H1 (cell line): ENCODE measurements around the gene APEX2. TPM values are rescaled to one million over a fixed set of nuclear protein-coding genes. Genes with fewer than 3 reads are reported as not detected.

Source experiments
- CTCF ChIA-PET: fragments of 300-600 bp; sonication (Branson Sonifier 250); formaldehyde crosslinking; loops from one replicate; lab custom pipeline; 2021; ENCODE audit not compliant: partially characterized antibody; lab: Charles Lee
- POLR2A ChIA-PET: fragments of 300-600 bp; sonication (Branson Sonifier 250); formaldehyde crosslinking; loops from one replicate; lab custom pipeline; 2021; ENCODE audit warnings: inconsistent platforms; ENCODE audit not compliant: partially characterized antibody; lab: Charles Lee
- DNase-seq, 2 experiments: peaks; one replicate each; pipeline versions ENCODE4 v3.0.0 to v3.0.0-alpha.2; 2010 to 2022; ENCODE audit warnings: low spot score in 2 of 2, low read depth in 1 of 2, mixed read lengths in 1 of 2
- FAIRE-seq: peaks from 2 replicates; lab custom pipeline; 2011; peaks lifted over from hg19 to GRCh38; lab: Jason Lieb, UNC
- H2AFZ ChIP-seq: 2 replicates; pipeline ENCODE4 v1.8.1; 2012; ENCODE audit warnings: low read length, inconsistent platforms
- H2AK5ac ChIP-seq: 2 replicates; pipeline ENCODE4 v1.6.1; 2013; ENCODE audit warnings: low read depth, low read length
- H2BK120ac ChIP-seq: replicated peaks from 2 replicates; pipeline ENCODE3; 2013; ENCODE audit warnings: low read depth, low read length, inconsistent platforms
- H2BK12ac ChIP-seq: 2 replicates; pipeline ENCODE4 v1.6.1; 2013; ENCODE audit warnings: low read depth, low read length
- H2BK15ac ChIP-seq: 2 replicates; pipeline ENCODE4 v1.6.1; 2013; ENCODE audit warnings: low read length
- H2BK20ac ChIP-seq: 2 replicates; pipeline ENCODE4 v1.6.1; 2013; ENCODE audit warnings: low read length
- H2BK5ac ChIP-seq: 2 replicates; pipeline ENCODE4 v1.6.1; 2013; ENCODE audit warnings: low read depth, low read length
- H3K14ac ChIP-seq: 2 replicates; pipeline ENCODE4 v1.6.1; 2013; ENCODE audit warnings: inconsistent platforms; ENCODE audit not compliant: insufficient read length
- H3K18ac ChIP-seq: 2 replicates; pipeline ENCODE4 v1.6.1; 2013; ENCODE audit warnings: low read length; ENCODE audit errors: extremely low read depth
- H3K23ac ChIP-seq: 2 replicates; pipeline ENCODE4 v1.6.1; 2013; ENCODE audit warnings: inconsistent platforms; ENCODE audit not compliant: insufficient read length
- H3K23me2 ChIP-seq: 2 replicates; pipeline ENCODE4 v1.6.1; 2013; ENCODE audit warnings: low read depth, low read length
- H3K27ac ChIP-seq: 2 replicates; pipeline ENCODE4 v1.6.1; 2011; ENCODE audit warnings: low read depth, low read length, inconsistent platforms
- H3K27me3 ChIP-seq, 4 experiments: replicated peaks in 1 of 4; 1 replicate in 1 of 4; 2 replicates in 3 of 4; pipeline versions ENCODE4 v1.6.1 to v1.8.1; 2011 to 2013; ENCODE audit warnings: low read length in 3 of 4, mild to moderate bottlenecking in 3 of 4, inconsistent platforms in 2 of 4, mixed read lengths in 2 of 4, moderate library complexity in 1 of 4; ENCODE audit not compliant: control insufficient read depth in 3 of 4, insufficient read depth in 3 of 4; ENCODE audit errors: extremely low read depth in 1 of 4
- H3K36me3 ChIP-seq, 4 experiments: 2 replicates each; pipeline versions ENCODE4 v1.6.1 to v1.8.1; 2011 to 2013; ENCODE audit warnings: mild to moderate bottlenecking in 4 of 4, low read length in 3 of 4, moderate library complexity in 2 of 4, control low read depth in 1 of 4, inconsistent platforms in 1 of 4; ENCODE audit not compliant: insufficient read depth in 4 of 4, control insufficient read depth in 2 of 4
- H3K4ac ChIP-seq: replicated peaks from 2 replicates; pipeline ENCODE3; 2013; ENCODE audit warnings: low read length, low read depth, mixed read lengths, inconsistent platforms; ENCODE audit not compliant: insufficient read length
- H3K4me1 ChIP-seq, 4 experiments: replicated peaks in 1 of 4; 1 replicate in 1 of 4; 2 replicates in 3 of 4; pipeline versions ENCODE4 v1.6.1 to v1.8.1; 2011 to 2013; ENCODE audit warnings: low read length in 3 of 4, inconsistent platforms in 2 of 4, mixed read lengths in 1 of 4; ENCODE audit not compliant: insufficient read depth in 4 of 4, control insufficient read depth in 3 of 4
- H3K4me2 ChIP-seq, 2 experiments: 2 replicates each; pipeline versions ENCODE4 v1.6.1 to v1.8.1; 2011 to 2013; ENCODE audit warnings: low read depth in 2 of 2, low read length in 2 of 2, control low read depth in 1 of 2, inconsistent platforms in 1 of 2, mild to moderate bottlenecking in 1 of 2; ENCODE audit not compliant: insufficient read depth in 1 of 2
- H3K4me3 ChIP-seq, 4 experiments: fragments of 200-600, 300-600 bp in 1 of 4; sonication (generic), shearing (Covaris generic), sonication (Bioruptor Twin) in 1 of 4; 2 replicates each; pipeline versions ENCODE4 v1.5.1 to v1.8.1; 2011 to 2016; ENCODE audit warnings: low read length in 4 of 4, low read depth in 3 of 4, control low read depth in 2 of 4, inconsistent platforms in 2 of 4, mild to moderate bottlenecking in 2 of 4, mixed read lengths in 1 of 4, moderate library complexity in 1 of 4; ENCODE audit not compliant: insufficient read depth in 2 of 4; ENCODE audit errors: extremely low read depth in 1 of 4
- H3K56ac ChIP-seq: replicated peaks from 2 replicates; pipeline ENCODE3; 2013; ENCODE audit warnings: low read depth, mild to moderate bottlenecking, mixed read lengths, low read length, inconsistent platforms; ENCODE audit not compliant: insufficient read length
- H3K79me1 ChIP-seq: 2 replicates; pipeline ENCODE4 v1.6.1; 2013; ENCODE audit warnings: low read depth, low read length, control low read depth
- H3K79me2 ChIP-seq, 2 experiments: 2 replicates each; pipeline versions ENCODE4 v1.6.1 to v1.8.1; 2012 to 2013; ENCODE audit warnings: low read length in 2 of 2, mild to moderate bottlenecking in 2 of 2, inconsistent platforms in 1 of 2; ENCODE audit not compliant: insufficient read depth in 2 of 2, control insufficient read depth in 1 of 2
- H3K9ac ChIP-seq, 4 experiments: replicated peaks in 1 of 4; 1 replicate in 1 of 4; 2 replicates in 3 of 4; pipeline versions ENCODE4 v1.6.1 to v1.8.1; 2011 to 2013; ENCODE audit warnings: low read depth in 3 of 4, low read length in 3 of 4, control low read depth in 2 of 4, mild to moderate bottlenecking in 2 of 4, moderate library complexity in 2 of 4, inconsistent platforms in 1 of 4; ENCODE audit errors: extremely low read depth in 1 of 4
- H3K9me3 ChIP-seq, 2 experiments: 2 replicates each; pipeline versions ENCODE4 v1.6.1 to v1.8.1; 2012 to 2013; ENCODE audit warnings: mild to moderate bottlenecking in 2 of 2, moderate library complexity in 2 of 2, control low read depth in 1 of 2, inconsistent platforms in 1 of 2, low read depth in 1 of 2, low read length in 1 of 2, mixed read lengths in 1 of 2; ENCODE audit not compliant: insufficient read depth in 2 of 2
- H4K20me1 ChIP-seq, 2 experiments: replicated peaks in 1 of 2; 2 replicates each; pipeline versions ENCODE3 to v1.8.1; 2011 to 2013; ENCODE audit warnings: inconsistent platforms in 2 of 2, low read length in 2 of 2, mild to moderate bottlenecking in 1 of 2; ENCODE audit not compliant: insufficient read depth in 2 of 2, control insufficient read depth in 1 of 2
- H4K5ac ChIP-seq: 2 replicates; pipeline ENCODE4 v1.6.1; 2013; ENCODE audit warnings: low read length, low read depth, mixed read lengths, inconsistent platforms; ENCODE audit not compliant: insufficient read length
- H4K8ac ChIP-seq: 2 replicates; pipeline ENCODE4 v1.8.0; 2013; ENCODE audit warnings: mild to moderate bottlenecking, moderate library complexity, low read length, inconsistent platforms; ENCODE audit not compliant: insufficient read depth; ENCODE audit errors: extremely low read depth
- H4K91ac ChIP-seq: replicated peaks from 2 replicates; pipeline ENCODE3; 2013; ENCODE audit warnings: low read length, mixed read lengths, inconsistent platforms; ENCODE audit not compliant: insufficient read length
- BRCA1 ChIP-seq: IDR thresholded peaks from 2 replicates; pipeline ENCODE4 v1.6.1; 2012; ENCODE audit warnings: low read depth, low read length, improper control_type of control experiment
- CREB1 ChIP-seq: IDR thresholded peaks from 2 replicates; pipeline ENCODE4 v1.6.1; 2012; ENCODE audit warnings: inconsistent platforms
- KDM1A ChIP-seq: fragments of 200-600, 300-600 bp; sonication (generic); IDR thresholded peaks from 2 replicates; pipeline ENCODE4 v1.7.1; 2016; ENCODE audit warnings: mild to moderate bottlenecking, low read length, borderline replicate concordance
- MAX ChIP-seq: IDR thresholded peaks from 2 replicates; pipeline ENCODE4 v1.6.1; 2012; ENCODE audit warnings: inconsistent platforms
- RXRA ChIP-seq: IDR thresholded peaks from 2 replicates; pipeline ENCODE4 v1.6.1; 2011; ENCODE audit warnings: low read depth, mild to moderate bottlenecking, low read length, moderate library complexity; ENCODE audit not compliant: insufficient read depth
- SIN3A ChIP-seq, 2 experiments: IDR thresholded peaks in 1 of 2; conservative IDR thresholded peaks in 1 of 2; 2 replicates each; pipeline ENCODE4 v1.6.1; 2011 to 2012; ENCODE audit warnings: low read length in 2 of 2, improper control_type of control experiment in 1 of 2, low read depth in 1 of 2, mild to moderate bottlenecking in 1 of 2
- SP2 ChIP-seq: IDR thresholded peaks from 2 replicates; pipeline ENCODE4 v1.6.1; 2012; ENCODE audit warnings: mild to moderate bottlenecking, low read length, inconsistent platforms
- SRF ChIP-seq: IDR thresholded peaks from 2 replicates; pipeline ENCODE4 v1.6.1; 2011; ENCODE audit warnings: mild to moderate bottlenecking, low read depth, low read length, moderate library complexity
- TAF1 ChIP-seq: IDR thresholded peaks from 2 replicates; pipeline ENCODE4 v1.6.1; 2011; ENCODE audit warnings: mild to moderate bottlenecking, low read depth, low read length
- TAF7 ChIP-seq: optimal IDR thresholded peaks from 2 replicates; pipeline ENCODE3; 2011; ENCODE audit warnings: low read depth, mild to moderate bottlenecking, inconsistent platforms, low read length, moderate library complexity, borderline replicate concordance
- YY1 ChIP-seq: IDR thresholded peaks from 2 replicates; pipeline ENCODE4 v1.6.1; 2011; ENCODE audit warnings: low read depth, mild to moderate bottlenecking, low read length
- WGBS, 2 experiments: shearing (Covaris generic) in 1 of 2; methylation state at CpG; one replicate each; pipeline versions ENCODE4 v1.1.6 to v1.1.7; 2013 to 2015; ENCODE audit warnings: low lambda C conversion rate in 2 of 2, mixed read lengths in 2 of 2, inconsistent platforms in 1 of 2, low coverage in 1 of 2, missing lambda C conversion rate in 1 of 2; ENCODE audit not compliant: insufficient replicate concordance in 2 of 2, insufficient coverage in 1 of 2, insufficient read length in 1 of 2; ENCODE audit errors: extremely low coverage in 1 of 2, missing lambda C conversion rate in 1 of 2; 5-methylcytosine and 5-hydroxymethylcytosine counted together
- polyA plus RNA-seq, 7 experiments: library from polyadenylated mRNA; depleted of rRNA in 3 of 7; stranded (reverse) in 5 of 7; unstranded in 2 of 7; fragments of >200 nt in 5 of 7; fragments of 200-250 nt in 2 of 7; gene quantifications; 1 replicate in 5 of 7; 2 replicates in 1 of 7; 4 replicates in 1 of 7; pipeline versions ENCODE4 v1.2.1 to v1.2.3, GENCODE V29; 2011 to 2013; ENCODE audit warnings: missing spikeins in 2 of 7, mixed read lengths in 2 of 7
- total RNA-seq: library from RNA; stranded (reverse); fragmentation: NEBNext Ultra II Directional; extraction: Animal tissue kit (Norgen Biotek cat#: 25700); gene quantifications from 2 replicates; pipeline ENCODE4 v1.2.1, GENCODE V29; 2021

The APEX2 gene
- total and polyA plus RNA-seq, 2 of the 8 experiments (the other 6 are each of a cell fraction or from before 2014, with no cell fraction given) = 18.9 to 36.4 TPM

DNA sequence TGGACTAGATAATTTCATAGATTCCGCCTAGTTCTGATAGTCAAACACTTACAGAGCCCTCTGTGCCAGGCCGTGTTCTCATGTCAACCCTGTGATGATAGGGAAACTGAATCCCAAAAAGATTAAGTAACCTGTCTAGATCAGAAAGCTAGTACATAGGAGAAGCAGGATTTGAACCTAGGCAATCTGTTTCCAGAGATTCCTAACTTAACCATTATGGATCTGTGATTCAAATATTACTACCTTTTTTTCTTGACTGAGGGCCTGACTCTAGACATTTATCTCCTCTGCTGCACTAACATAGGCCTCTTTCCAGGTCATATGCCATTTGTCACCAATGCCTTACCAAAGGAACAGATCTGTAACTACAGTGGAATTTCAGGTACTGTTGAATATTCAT is 29.1 kb downstream of the APEX2 start:
- H2BK5ac ChIP-seq = no peak overlapping the region
- H3K27me3 ChIP-seq = no peaks in the 10 kb centered on the region
- H3K79me2 ChIP-seq = no peaks in the 10 kb centered on the region
- H3K36me3 ChIP-seq = no peaks in the 10 kb centered on the region
- H3K23me2 ChIP-seq = no peaks in the 10 kb centered on the region
- ChIA-PET POLR2A (interaction anchor here (1.0 kb wide), 1 partner anchor 219 kb away, joined by 3 read pairs; no protein-coding TSS in a partner anchor), CTCF (no interaction called here)
- H4K20me1 ChIP-seq = no peaks in the 10 kb centered on the region
- no peak overlapping the region for H2BK20ac ChIP-seq
- DNase-seq (no peak), FAIRE-seq (no peak)
- H3K9ac ChIP-seq = no peak overlapping the region
- no peak overlapping the region for H3K27ac ChIP-seq
- peaks cover 0 to 3% (median 0%) of the 10 kb centered on the region in 4 experiments; a peak in 1 of 7 replicates for H3K4me1 ChIP-seq
- H2BK120ac ChIP-seq = no peak overlapping the region
- H3K79me1 ChIP-seq = no peaks in the 10 kb centered on the region
- no peak overlapping the region for H2BK12ac ChIP-seq
- H3K18ac ChIP-seq = no peak overlapping the region
- TF ChIP-seq TAF7 (no peak), CREB1 (no peak), SRF (no peak), SP2 (no peak), BRCA1 (no peak), MAX (no peak), SIN3A (conservative IDR thresholded peaks at IDR 0.05 in 1 of 2, IDR thresholded peaks at IDR 0.05 in 1 of 2; ENCODE audit: low read depth in 1 of 2, low read length in 2 of 2) (no peak), KDM1A (no peak), TAF1 (no peak), YY1 (no peak), RXRA (no peak)
- H4K8ac ChIP-seq = no peak overlapping the region
- H3K4ac ChIP-seq = no peak overlapping the region
- no peak overlapping the region for H4K5ac ChIP-seq
- H3K56ac ChIP-seq = no peak overlapping the region
- H3K23ac ChIP-seq = no peak overlapping the region
- H3K4me2 ChIP-seq = no peak overlapping the region
- no peak overlapping the region for H2BK15ac ChIP-seq
- no peak overlapping the region for H3K4me3 ChIP-seq
- H2AFZ ChIP-seq = no peak overlapping the region
- 85% methylated on average over 2 of the region's 2 CpGs; no CpG with 5 or more reads in 1 of the 2 experiments for WGBS, 2 experiments
- H3K14ac ChIP-seq = no peak overlapping the region
- H3K9me3 ChIP-seq = no peaks in the 10 kb centered on the region
- no peak overlapping the region for H2AK5ac ChIP-seq
- H4K91ac ChIP-seq = no peak overlapping the region
